ENCODE measurements around the gene ZNF208. TPM values are rescaled to one million over a fixed set of nuclear protein-coding genes. Genes with fewer than 3 reads are reported as not detected.

Gene ZNF208
- total and polyA plus RNA-seq, 2 donors (not counting 1 experiment from before 2014, with no cell fraction given) = 4.0 to 11.4 TPM

- H3K27me3 ChIP-seq (replicated peaks in 1 of 4; ENCODE audit: control extremely low read depth in 1 of 4, control insufficient read depth in 3 of 4, insufficient read depth in 4 of 4, low read length in 3 of 4) = no peaks in the 10 kb centered on the region
- no peaks in the 10 kb centered on the region for H3K79me2 ChIP-seq (ENCODE audit: control insufficient read depth, insufficient read depth, low read length)
- intact Hi-C loops (cut with micrococcal nuclease) = no loop called here
- ATAC-seq (ENCODE audit: low read depth) (no peak), DNase-seq (no peak)
- no peaks in the 10 kb centered on the region for H4K20me1 ChIP-seq (ENCODE audit: control insufficient read depth, insufficient read depth, low read length, poor library complexity, severe bottlenecking)
- CTCF ChIA-PET = no interaction called here
- H3K9me3 ChIP-seq (ENCODE audit: control extremely low read depth in 1 of 3, control insufficient read depth in 2 of 3, insufficient read depth in 1 of 3, low read length in 2 of 3) = peaks cover 4 to 7% (median 7%) of the 10 kb centered on the region in 3 donors
- POLR2A ChIA-PET = no interaction called here
- no peaks in the 10 kb centered on the region for H3K4me1 ChIP-seq (ENCODE audit: control insufficient read depth in 2 of 2, insufficient read depth in 2 of 2, low read length in 2 of 2)
- H3K4me2 ChIP-seq (replicated peaks; ENCODE audit: low read depth, low read length, poor library complexity, severe bottlenecking) = no peak overlapping the region
- no peaks in the 10 kb centered on the region for H3K4me1 Mint-ChIP-seq
- TF ChIP-seq EZH2 (IDR thresholded peaks at IDR 0.05; ENCODE audit: borderline replicate concordance, insufficient read depth, low read depth, low read length, poor library complexity, severe bottlenecking) = no peak
- TF ChIP-seq, protein P1, sequence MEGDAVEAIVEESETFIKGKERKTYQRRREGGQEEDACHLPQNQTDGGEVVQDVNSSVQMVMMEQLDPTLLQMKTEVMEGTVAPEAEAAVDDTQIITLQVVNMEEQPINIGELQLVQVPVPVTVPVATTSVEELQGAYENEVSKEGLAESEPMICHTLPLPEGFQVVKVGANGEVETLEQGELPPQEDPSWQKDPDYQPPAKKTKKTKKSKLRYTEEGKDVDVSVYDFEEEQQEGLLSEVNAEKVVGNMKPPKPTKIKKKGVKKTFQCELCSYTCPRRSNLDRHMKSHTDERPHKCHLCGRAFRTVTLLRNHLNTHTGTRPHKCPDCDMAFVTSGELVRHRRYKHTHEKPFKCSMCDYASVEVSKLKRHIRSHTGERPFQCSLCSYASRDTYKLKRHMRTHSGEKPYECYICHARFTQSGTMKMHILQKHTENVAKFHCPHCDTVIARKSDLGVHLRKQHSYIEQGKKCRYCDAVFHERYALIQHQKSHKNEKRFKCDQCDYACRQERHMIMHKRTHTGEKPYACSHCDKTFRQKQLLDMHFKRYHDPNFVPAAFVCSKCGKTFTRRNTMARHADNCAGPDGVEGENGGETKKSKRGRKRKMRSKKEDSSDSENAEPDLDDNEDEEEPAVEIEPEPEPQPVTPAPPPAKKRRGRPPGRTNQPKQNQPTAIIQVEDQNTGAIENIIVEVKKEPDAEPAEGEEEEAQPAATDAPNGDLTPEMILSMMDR (IDR thresholded peaks at IDR 0.05) = no peak
- no peak overlapping the region for H3K4me3 ChIP-seq (ENCODE audit: control extremely low read depth in 1 of 5, extremely low read depth in 1 of 5, insufficient read depth in 1 of 5, low read depth in 2 of 5, low read length in 4 of 5)
- no peaks in the 10 kb centered on the region for H3K27me3 Mint-ChIP-seq
- no peak overlapping the region for H3K27ac Mint-ChIP-seq
- H2AFZ ChIP-seq (ENCODE audit: insufficient read depth, low read depth, low read length, poor library complexity, severe bottlenecking) = no peak overlapping the region
- WGBS (ENCODE audit: insufficient coverage) = 100% methylated on average over 1 of the region's 3 CpGs
- H3K27ac ChIP-seq (ENCODE audit: low read length in 2 of 2) = no peak overlapping the region
- H3K9me3 Mint-ChIP-seq (ENCODE audit: insufficient read depth) = peaks cover 20% of the 10 kb centered on the region
- H3K9ac ChIP-seq (ENCODE audit: low read length) = no peak overlapping the region
- H3K36me3 ChIP-seq (replicated peaks in 1 of 2; ENCODE audit: control extremely low read depth in 1 of 2, control insufficient read depth in 1 of 2, extremely low read depth in 1 of 2, insufficient read depth in 2 of 2, low read length in 1 of 2) = no peaks in the 10 kb centered on the region
- no peak overlapping the region for H3K4me3 Mint-ChIP-seq
Observed at GRCh38 chr19:21921691-21922180, 89.0 kb downstream of the ZNF208 start.

DNA sequence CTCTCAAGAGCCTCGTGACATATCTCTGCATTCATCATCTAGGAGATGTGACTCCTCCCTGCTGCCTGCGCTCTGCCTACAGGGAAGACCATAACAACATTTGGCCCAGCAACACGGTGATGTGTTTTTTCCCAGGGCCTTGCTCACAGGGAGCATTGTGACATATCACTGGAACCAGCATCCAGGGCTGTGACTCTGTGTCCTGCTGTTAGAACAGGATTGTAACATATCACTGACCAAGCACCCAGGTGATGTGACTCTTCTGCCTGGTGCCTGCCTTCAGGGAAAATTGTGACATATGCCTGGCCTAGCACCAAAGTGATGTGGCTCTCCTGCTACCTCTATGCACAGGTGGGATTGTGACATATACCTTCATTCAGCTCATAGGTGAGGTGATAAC lies 95.3 kb downstream of the ZNF208 start:
- Histone ChIP-seq H2AFZ (ENCODE audit: insufficient read depth, low read depth, low read length, poor library complexity, severe bottlenecking) (no peak overlapping the region), H4K20me1 (ENCODE audit: control insufficient read depth, insufficient read depth, low read length, poor library complexity, severe bottlenecking) (no peaks in the 10 kb centered on the region), H3K79me2 (ENCODE audit: control insufficient read depth, insufficient read depth, low read length) (no peaks in the 10 kb centered on the region), H3K9ac (ENCODE audit: low read length) (no peak overlapping the region), H3K27me3 (replicated peaks in 1 of 4; ENCODE audit: control extremely low read depth in 1 of 4, control insufficient read depth in 3 of 4, insufficient read depth in 4 of 4, low read length in 3 of 4) (no peaks in the 10 kb centered on the region), H3K9me3 (ENCODE audit: control extremely low read depth in 1 of 3, control insufficient read depth in 2 of 3, insufficient read depth in 1 of 3, low read length in 2 of 3) (peaks cover 0 to 6% (median 3%) of the 10 kb centered on the region in 3 donors), H3K36me3 (replicated peaks in 1 of 2; ENCODE audit: control extremely low read depth in 1 of 2, control insufficient read depth in 1 of 2, extremely low read depth in 1 of 2, insufficient read depth in 2 of 2, low read length in 1 of 2) (no peaks in the 10 kb centered on the region), H3K4me1 (ENCODE audit: control insufficient read depth in 2 of 2, insufficient read depth in 2 of 2, low read length in 2 of 2) (no peaks in the 10 kb centered on the region), H3K4me2 (replicated peaks; ENCODE audit: low read depth, low read length, poor library complexity, severe bottlenecking) (no peak overlapping the region), H3K27ac (ENCODE audit: low read length in 2 of 2) (no peak overlapping the region), H3K4me3 (ENCODE audit: control extremely low read depth in 1 of 5, extremely low read depth in 1 of 5, insufficient read depth in 1 of 5, low read depth in 2 of 5, low read length in 4 of 5) (no peak overlapping the region)
- ChIA-PET CTCF (no interaction called here), POLR2A (no interaction called here)
- Mint-ChIP-seq H3K27ac (no peak overlapping the region), H3K4me3 (no peak overlapping the region), H3K4me1 (no peaks in the 10 kb centered on the region), H3K9me3 (ENCODE audit: insufficient read depth) (peaks cover 22% of the 10 kb centered on the region), H3K27me3 (no peaks in the 10 kb centered on the region)
- TF ChIP-seq, protein P1 (IDR thresholded peaks at IDR 0.05) = no peak
- no peak for TF ChIP-seq EZH2 (IDR thresholded peaks at IDR 0.05; ENCODE audit: borderline replicate concordance, insufficient read depth, low read depth, low read length, poor library complexity, severe bottlenecking)
- ATAC-seq (ENCODE audit: low read depth) (no peak), DNase-seq (no peak)
- WGBS (ENCODE audit: insufficient coverage) = 34% methylated on average over 3 of the region's 3 CpGs
- intact Hi-C loops (cut with micrococcal nuclease) = no loop called here

Data from B cell (primary cell).